HG03060 (cell line): ENCODE data around the gene LTBP3.
"Not testable (repeated sequence)": the region's sequence is repeated elsewhere in the genome, so short reads cannot be mapped to it uniquely, and the experiment has no call there.

ENCODE experiments used
- ATAC-seq: cut with Tn5 transposase; IDR thresholded peaks from one replicate; pipeline ENCODE4 v1.9.1; 2021; ENCODE audit warnings: low read depth, moderate number of reproducible peaks; ENCODE audit not compliant: unreplicated experiment

LTBP3 gene

GRCh38 chr11:65538232-65538914 lies 19.8 kb downstream of the LTBP3 start:
- no peak for ATAC-seq

- ATAC-seq = no peak
Observed at GRCh38 chr11:65537620-65538231, 20.4 kb downstream of the LTBP3 start.

- ATAC-seq = no peak
Observed at GRCh38 chr11:65537296-65537597, 20.9 kb downstream of the LTBP3 start.

GRCh38 chr11:65536412-65537295 lies 21.5 kb downstream of the LTBP3 start:
- ATAC-seq = no peak

- ATAC-seq = no peak
Observed at GRCh38 chr11:65535102-65535501, 23.1 kb downstream of the LTBP3 start.

GRCh38 chr11:65532388-65533064 lies 25.6 kb downstream of the LTBP3 start:
- ATAC-seq = no peak

- ATAC-seq = no peak
Observed at GRCh38 chr11:65530157-65530496, 28.0 kb downstream of the LTBP3 start.

GRCh38 chr11:65529475-65530156 lies 28.5 kb downstream of the LTBP3 start:
- ATAC-seq = no peak

- ATAC-seq = no peak
Observed at GRCh38 chr11:65528819-65529350, 29.3 kb downstream of the LTBP3 start.

GRCh38 chr11:65526744-65527143 lies 31.4 kb downstream of the LTBP3 start:
- no peak for ATAC-seq

GRCh38 chr11:65525546-65526480 lies 32.3 kb downstream of the LTBP3 start:
- no peak for ATAC-seq

- ATAC-seq = no peak
Observed at GRCh38 chr11:65524741-65525545, 33.2 kb downstream of the LTBP3 start, which contains the start of gene SCYL1. SCYL1 (plus strand) TSS chr11:65525083; CDS start chr11:65525154, 71 bp downstream.

- ATAC-seq = no peak
Observed at GRCh38 chr11:65524014-65524740, 34.0 kb downstream of the LTBP3 start.

GRCh38 chr11:65523631-65523968 lies 34.6 kb downstream of the LTBP3 start:
- not testable (repeated sequence) for ATAC-seq

- ATAC-seq = not testable (repeated sequence)
Observed at GRCh38 chr11:65522718-65523630, 35.2 kb downstream of the LTBP3 start.

- not testable (repeated sequence) for ATAC-seq
Observed at GRCh38 chr11:65521777-65522521, 36.2 kb downstream of the LTBP3 start.
